C4-2B (cell line): ENCODE data around the gene LRRC10B.

Experiments
- CTCF ChIP-seq: fragments of 450-650 bp; conservative IDR thresholded peaks from 2 replicates; pipeline ENCODE4 v1.5.1; 2017; ENCODE audit warnings: mild to moderate bottlenecking
- ZFX ChIP-seq: fragments of 450-650 bp; IDR thresholded peaks from 2 replicates; pipeline ENCODE4 v1.6.1; 2017

- TF ChIP-seq CTCF = no peak
- no peak for TF ChIP-seq ZFX
These were observed 11.7 kb upstream of the LRRC10B start for GRCh38 chr11:61496602-61497400.
